ENCODE measurements around the gene YBX2. TPM values are rescaled to one million over a fixed set of nuclear protein-coding genes. Genes with fewer than 3 reads are reported as not detected.

Gene YBX2
- total and polyA plus RNA-seq, 2 donors (not counting 3 experiments of a cell fraction or from before 2014, with no cell fraction given): 0.15 to 0.31 TPM

DNA sequence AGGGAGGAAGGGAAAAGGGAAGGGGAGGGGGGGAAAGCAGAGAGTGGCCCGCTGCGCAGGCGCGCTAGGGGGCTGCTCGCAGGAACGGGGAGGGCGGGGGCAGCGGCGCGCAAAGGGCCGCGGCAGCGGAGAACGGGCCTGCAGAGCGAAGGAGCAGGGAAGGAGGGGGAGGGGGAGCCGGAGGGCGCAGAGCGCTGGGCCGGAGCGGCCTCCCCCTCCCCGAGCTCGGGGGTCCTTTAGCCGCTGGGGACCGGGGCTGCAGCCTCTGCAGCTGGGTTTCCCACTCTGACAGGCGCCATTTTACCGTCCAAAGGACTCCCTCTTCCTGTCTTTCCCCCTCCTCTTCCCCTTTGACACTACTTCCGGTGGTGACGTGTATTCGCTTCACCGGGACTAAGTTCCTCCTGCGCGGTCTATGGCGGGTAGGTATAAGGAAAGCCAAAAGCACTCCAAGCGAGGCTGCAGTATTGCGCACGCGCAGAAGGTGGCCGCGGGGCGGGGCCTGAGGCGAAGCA, 42.7 kb downstream of the YBX2 start, which contains the start of gene CTDNEP1:
CTDNEP1 (minus strand) TSS at position 74 of the 515 bp plus-strand sequence. CDS start 438 bp downstream, outside the sequence.
- Histone ChIP-seq H3K9me3 (replicated peaks; ENCODE audit: control insufficient read depth, insufficient read depth, low read length) (no peaks in the 10 kb centered on the region), H3K27me3 (ENCODE audit: control insufficient read depth in 2 of 2, insufficient read depth in 2 of 2, low read length in 2 of 2) (no peaks in the 10 kb centered on the region), H3K79me2 (ENCODE audit: control insufficient read depth, insufficient read depth, low read length) (peaks cover 61% of the 10 kb centered on the region), H3K4me3 (replicated peaks in 1 of 3; ENCODE audit: insufficient read depth in 1 of 3, low read depth in 1 of 3, low read length in 3 of 3) (peak within 1 kb of the TSS; percentile 57 to 87 (median 83)), H3K27ac (ENCODE audit: insufficient read depth, low read depth, low read length) (peak within 1 kb of the TSS; percentile 95), H3K4me2 (ENCODE audit: insufficient read depth, low read length) (peak within 1 kb of the TSS; percentile 90), H2AFZ (ENCODE audit: low read depth, low read length) (peak within 1 kb of the TSS; percentile 82), H3K36me3 (ENCODE audit: control insufficient read depth in 2 of 2, extremely low read depth in 1 of 2, insufficient read depth in 2 of 2, low read length in 2 of 2) (peaks cover 3 to 13% of the 10 kb centered on the region in 2 experiments), H3K9ac (replicated peaks; ENCODE audit: extremely low read depth, insufficient read depth, low read length) (peak within 1 kb of the TSS; percentile 94), H4K20me1 (replicated peaks; ENCODE audit: control insufficient read depth, extremely low read depth, insufficient read depth, low read length) (no peaks in the 10 kb centered on the region), H3K4me1 (ENCODE audit: control insufficient read depth, extremely low read depth, insufficient read depth, low read length) (peaks cover 23% of the 10 kb centered on the region), H3K9me1 (replicated peaks; ENCODE audit: control insufficient read depth, extremely low read depth, insufficient read depth, low read length) (no peaks in the 10 kb centered on the region)
- FAIRE-seq: peak; percentile 96
- dilution Hi-C loops (cut with MboI; ENCODE audit: extremely low pct_ligation_motif_present, low sequenced_read_pairs): no loop called here
- ChIA-PET POLR2A (no interaction called here), CTCF (interaction anchor here (0.6 to 1.2 kb wide), 3 partner anchors 9 to 53 kb away, joined by 3 to 5 read pairs (median 3); no protein-coding TSS in a partner anchor)
- DNase-seq (ENCODE audit: low read depth, low spot score): no peak
- intact Hi-C loops (cut with micrococcal nuclease): loop anchor here (1.0 to 5.0 kb wide), 6 partner anchors 10 to 186 kb away; partner anchors contain the start of genes FGF11, PHF23, SLC2A4 and TMEM102
- TF ChIP-seq MYC (IDR thresholded peaks at IDR 0.05; ENCODE audit: low read depth, low read length) (no peak), EZH2 (IDR thresholded peaks at IDR 0.05; ENCODE audit: borderline replicate concordance, low read depth, low read length, severe bottlenecking) (no peak), JUN (IDR thresholded peaks at IDR 0.05; ENCODE audit: borderline replicate concordance, insufficient read depth, insufficient read length, low read depth) (no peak), GATA2 (IDR thresholded peaks at IDR 0.05; ENCODE audit: insufficient read depth, insufficient read length, low read depth, low read length) (no peak), POLR2A (IDR thresholded peaks at IDR 0.05; ENCODE audit: low read depth, low read length) (peak; percentile 69), POLR2AphosphoS5 (IDR thresholded peaks at IDR 0.05; ENCODE audit: insufficient read depth, low read depth, low read length) (no peak)
- TF ChIP-seq, protein P1, sequence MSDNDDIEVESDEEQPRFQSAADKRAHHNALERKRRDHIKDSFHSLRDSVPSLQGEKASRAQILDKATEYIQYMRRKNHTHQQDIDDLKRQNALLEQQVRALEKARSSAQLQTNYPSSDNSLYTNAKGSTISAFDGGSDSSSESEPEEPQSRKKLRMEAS (IDR thresholded peaks at IDR 0.05; ENCODE audit: insufficient read depth, insufficient read length): no peak
- BruUV-seq (replicated peaks): no TSS peak

Measured in endothelial cell of umbilical vein (primary cell).